ENCODE results near the gene ATE1. TPM values are rescaled to one million over a fixed set of nuclear protein-coding genes. Genes with fewer than 3 reads are reported as not detected.
"Not testable (repeated sequence)": the region's sequence is repeated elsewhere in the genome, so short reads cannot be mapped to it uniquely, and the experiment has no call there.

Gene ATE1
- total RNA-seq, 1 donor from 2014 or later = 38.4 TPM

- no peak for DNase-seq (ENCODE audit: low spot score)
Observed at GRCh38 chr10:121791761-121792160, 136.1 kb downstream of the ATE1 start.

GRCh38 chr10:121788717-121789116 is 139.1 kb downstream of the ATE1 start:
- DNase-seq (ENCODE audit: low spot score) = no peak

- DNase-seq (ENCODE audit: low spot score) = no peak
Observed at GRCh38 chr10:121788115-121788514, 139.7 kb downstream of the ATE1 start.

DNA sequence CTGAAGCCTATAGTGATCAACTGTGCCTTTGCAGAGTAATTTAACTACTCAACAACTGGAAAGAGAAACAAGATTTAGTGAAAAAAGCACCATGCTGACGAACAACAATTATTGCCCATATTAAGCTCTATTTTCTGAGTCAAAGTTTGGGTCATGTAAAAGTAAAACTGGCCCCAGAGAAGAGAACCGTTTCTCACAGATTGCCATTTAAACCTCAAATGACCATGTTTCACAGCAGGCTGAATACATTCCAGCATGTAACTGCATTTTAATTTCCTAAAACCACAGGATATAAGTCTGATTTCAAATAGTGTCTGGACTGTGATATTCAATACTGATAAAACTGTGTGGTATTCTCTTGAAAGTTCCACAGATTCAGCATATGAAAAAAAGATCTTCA is 140.7 kb downstream of the ATE1 start:
- no peak for DNase-seq (ENCODE audit: low spot score)

DNA sequence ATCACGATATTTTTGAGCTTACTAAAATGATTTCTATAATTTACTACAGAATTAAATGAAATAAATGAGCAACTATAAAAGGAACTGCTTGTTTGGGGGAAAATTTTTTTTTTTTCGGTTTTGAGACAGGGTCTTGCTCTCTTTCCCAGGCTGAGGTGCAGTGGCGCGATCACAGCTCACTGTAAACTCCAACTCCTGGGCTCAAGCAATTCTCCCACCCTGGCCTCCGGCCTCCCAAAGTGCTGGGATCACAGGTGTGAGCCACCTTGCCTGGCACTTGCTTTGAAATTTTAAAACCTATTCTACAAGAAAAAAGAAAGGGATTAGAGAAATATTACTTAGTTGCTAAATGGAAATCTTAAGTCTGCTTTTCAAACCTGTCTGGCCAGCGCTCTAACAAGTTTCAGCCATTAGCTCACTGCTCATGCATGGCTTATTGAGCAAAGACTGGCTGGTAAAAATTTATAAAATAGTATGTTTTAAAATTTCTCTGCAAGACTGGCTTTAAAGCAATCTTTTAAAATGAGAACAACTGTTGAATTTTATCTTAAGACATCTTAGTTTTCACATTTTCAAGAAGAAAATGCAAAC is 144.0 kb downstream of the ATE1 start:
- no peak for DNase-seq (ENCODE audit: low spot score)

DNA sequence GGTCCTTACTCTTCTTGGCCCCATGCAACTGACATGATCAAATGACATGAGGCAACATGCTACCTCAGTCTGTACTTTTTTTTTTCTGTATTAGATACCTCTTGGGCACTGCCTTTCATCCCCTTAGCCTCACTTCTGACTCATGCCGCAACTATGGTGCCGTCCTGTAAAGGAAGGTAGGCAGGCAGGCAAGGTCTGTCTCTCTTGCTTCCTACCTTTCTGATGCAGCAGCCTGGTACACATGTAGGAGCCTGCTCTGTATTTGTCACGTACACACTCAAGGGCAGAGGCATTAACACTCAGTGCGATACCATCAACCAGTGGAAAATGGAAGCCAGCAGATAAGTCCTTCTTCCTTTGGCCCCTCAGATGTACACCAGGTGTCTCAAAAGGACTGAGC is 146.7 kb downstream of the ATE1 start:
- no peak for DNase-seq (ENCODE audit: low spot score)

GRCh38 chr10:121774813-121775212 is 153.0 kb downstream of the ATE1 start:
- no peak for DNase-seq (ENCODE audit: low spot score)

- DNase-seq (ENCODE audit: low spot score) = no peak
Observed at GRCh38 chr10:121774404-121774803, 153.4 kb downstream of the ATE1 start.

DNA sequence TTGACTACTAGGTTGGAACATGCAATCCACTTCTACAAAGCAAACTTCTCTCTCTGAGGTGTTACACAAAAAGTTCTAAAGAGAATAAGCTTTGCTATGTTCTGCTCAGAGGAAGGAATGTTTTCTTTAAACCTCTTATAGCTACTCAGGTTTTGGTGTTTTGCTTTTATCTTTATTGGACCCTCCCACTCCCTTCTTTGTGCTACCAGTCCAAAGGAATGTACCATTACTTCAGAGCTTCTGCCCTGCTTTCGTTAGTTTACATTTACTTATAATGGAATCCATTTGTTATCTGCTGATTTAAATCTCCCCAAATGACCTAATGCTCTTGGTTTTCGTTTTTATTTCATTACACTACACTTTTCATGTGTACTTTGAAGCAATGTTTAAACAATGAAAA is 154.9 kb downstream of the ATE1 start:
- no peak for DNase-seq (ENCODE audit: low spot score)

DNA sequence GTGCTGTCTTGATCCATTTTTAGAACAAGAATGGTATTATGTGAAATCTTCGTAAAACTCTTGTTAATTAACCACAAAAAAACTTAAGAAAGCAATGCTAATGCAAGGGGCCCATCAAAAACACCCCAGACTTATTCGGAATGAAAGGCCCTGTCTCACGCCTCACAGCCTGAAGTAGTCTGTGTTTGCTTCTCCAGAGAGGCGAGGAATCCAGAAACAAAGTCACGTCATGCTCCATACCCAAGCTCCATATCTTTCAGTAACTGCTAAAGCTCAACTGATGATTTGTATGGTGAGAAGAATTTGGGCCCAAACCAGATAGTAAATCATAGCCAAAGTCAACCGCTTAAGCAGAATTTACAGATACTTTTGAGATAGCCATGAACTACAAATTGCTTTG is 155.4 kb downstream of the ATE1 start:
- DNase-seq (ENCODE audit: low spot score) = peak; percentile 12

DNA sequence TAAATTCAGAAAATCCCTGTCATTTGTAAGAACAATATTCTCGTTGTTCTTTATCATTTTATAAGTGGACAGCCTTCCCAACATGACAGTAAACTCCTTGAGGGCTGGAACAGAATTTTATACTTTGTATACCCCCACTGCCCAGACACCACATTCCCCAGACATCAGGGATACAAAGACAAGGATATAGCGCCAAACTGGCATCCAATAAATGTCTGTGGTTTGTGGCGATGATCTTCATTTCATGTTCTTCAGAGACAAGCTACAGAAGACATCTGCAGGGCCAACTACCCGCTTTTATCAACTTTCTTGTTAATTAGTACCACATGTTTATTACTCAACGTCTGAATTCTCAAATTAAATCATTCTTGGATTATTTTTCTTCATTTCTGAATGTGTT is 155.9 kb downstream of the ATE1 start:
- DNase-seq (ENCODE audit: low spot score) = no peak

DNA sequence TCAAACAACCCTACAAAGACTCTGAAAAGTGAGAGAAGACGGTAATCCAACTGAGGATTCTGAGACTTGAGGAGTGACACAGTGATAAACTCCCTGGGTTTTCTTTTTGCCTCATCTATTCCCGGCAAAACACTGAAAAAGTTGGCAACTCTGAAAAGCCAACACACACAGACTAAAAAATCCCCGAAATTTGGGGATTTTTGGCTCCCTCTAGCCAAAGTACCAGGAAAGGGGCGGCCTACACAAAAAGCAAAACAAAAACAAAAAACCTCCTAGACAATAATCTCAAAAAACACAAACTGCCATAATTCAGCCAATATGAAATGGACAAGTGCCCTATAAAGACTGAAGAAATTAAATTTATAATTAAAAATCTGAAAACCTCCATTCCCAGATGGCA is 161.4 kb downstream of the ATE1 start:
- DNase-seq (ENCODE audit: low spot score) = no peak

GRCh38 chr10:121765204-121765603 is 162.6 kb downstream of the ATE1 start:
- DNase-seq (ENCODE audit: low spot score) = no peak

GRCh38 chr10:121764233-121764942 is 163.4 kb downstream of the ATE1 start:
- no peak for DNase-seq (ENCODE audit: low spot score)

- DNase-seq (ENCODE audit: low spot score) = not testable (repeated sequence)
Observed at GRCh38 chr10:121757241-121757640, 170.6 kb downstream of the ATE1 start.

- DNase-seq (ENCODE audit: low spot score) = not testable (repeated sequence)
Observed at GRCh38 chr10:121755496-121755895, 172.3 kb downstream of the ATE1 start.

DNA sequence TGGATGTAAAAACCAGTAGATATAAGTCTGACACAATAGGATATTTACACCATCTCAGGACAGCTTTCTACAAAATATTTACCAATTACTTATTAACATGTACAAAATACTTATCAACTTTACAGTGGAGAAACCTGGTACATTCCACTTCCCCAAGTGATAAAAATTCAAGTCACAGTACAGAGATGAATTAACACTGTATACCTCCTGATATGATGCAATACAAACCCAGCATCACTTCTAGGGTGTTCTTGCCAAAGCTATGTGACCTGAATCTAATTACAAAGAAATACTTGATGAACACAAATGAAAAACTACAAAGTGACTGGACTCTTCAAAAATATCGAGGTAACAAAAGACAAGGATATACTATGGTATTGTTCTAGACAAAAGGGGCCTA is 173.2 kb downstream of the ATE1 start:
- no peak for DNase-seq (ENCODE audit: low spot score)

GRCh38 chr10:121753726-121754476 is 173.9 kb downstream of the ATE1 start:
- no peak for DNase-seq (ENCODE audit: low spot score)

- DNase-seq (ENCODE audit: low spot score) = no peak
Observed at GRCh38 chr10:121751191-121751760, 176.6 kb downstream of the ATE1 start.

GRCh38 chr10:121747163-121747775 is 180.6 kb downstream of the ATE1 start:
- no peak for DNase-seq (ENCODE audit: low spot score)

DNA sequence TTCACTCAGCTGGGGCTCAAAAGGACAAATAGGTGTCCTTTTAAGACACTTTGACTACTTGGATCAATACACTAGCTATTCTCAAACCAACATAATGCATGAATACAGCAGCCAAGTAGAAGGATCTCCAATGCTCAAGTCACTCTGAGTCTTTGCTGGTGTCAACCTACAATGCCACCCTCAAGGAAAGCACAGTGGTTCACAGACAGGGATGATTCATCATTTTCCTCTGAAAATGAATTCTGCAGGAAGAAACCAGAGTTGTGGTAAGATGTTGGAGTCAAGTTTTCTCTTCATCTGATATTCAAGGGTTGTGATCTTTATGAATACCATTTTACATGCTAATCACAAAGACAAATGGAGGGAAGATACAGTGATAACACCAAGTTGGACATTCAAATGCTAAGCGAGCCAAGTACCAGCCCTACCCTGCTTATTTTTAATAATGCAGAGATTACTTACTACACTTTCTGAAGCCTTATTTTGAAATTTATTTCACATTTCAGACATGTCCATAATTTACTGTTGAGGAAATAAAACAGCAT is 186.5 kb downstream of the ATE1 start:
- DNase-seq (ENCODE audit: low spot score) = no peak

DNA sequence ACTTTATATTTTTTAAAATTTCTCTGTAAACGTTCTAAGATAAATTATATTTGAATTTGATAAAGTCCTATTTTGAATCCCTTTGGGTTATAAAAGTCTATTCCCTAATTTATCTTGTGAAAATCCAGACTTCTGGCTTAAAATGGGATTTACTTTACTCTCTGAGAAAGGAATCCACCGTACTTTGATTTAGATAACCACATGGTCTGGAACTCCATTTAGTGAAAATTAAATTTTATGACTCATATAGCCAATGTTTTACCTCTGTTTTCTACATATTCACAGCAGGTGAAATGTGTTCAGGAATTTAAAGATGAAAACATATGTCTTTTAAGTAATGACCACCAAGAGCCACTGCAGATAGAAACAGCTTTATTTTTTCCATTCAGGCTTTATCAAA is 187.8 kb downstream of the ATE1 start:
- no peak for DNase-seq (ENCODE audit: low spot score)
